SK-N-SH (cell line): ENCODE results near the gene CASP4.

Experiments used
- CHD2 ChIP-seq: fragments of 150-350 bp; IDR thresholded peaks from 2 replicates; pipeline ENCODE4 v1.6.1; 2018; ENCODE audit warnings: low read length; ENCODE audit not compliant: partially characterized antibody
- EZH2phosphoT487 ChIP-seq: fragments of 200-600 bp; sonication (generic); IDR thresholded peaks from 2 replicates; pipeline ENCODE4 v1.6.1; 2017; ENCODE audit warnings: low read depth, mixed run types, mild to moderate bottlenecking, antibody characterized with exemption, moderate library complexity, borderline replicate concordance
- FOXM1 ChIP-seq: IDR thresholded peaks from 2 replicates; pipeline ENCODE4 v1.4.0; 2012; ENCODE audit warnings: low read depth, mild to moderate bottlenecking
- GABPA ChIP-seq: IDR thresholded peaks from 2 replicates; pipeline ENCODE4 v1.4.0; 2012; ENCODE audit warnings: low read depth, mild to moderate bottlenecking
- MXI1 ChIP-seq: IDR thresholded peaks from 2 replicates; pipeline ENCODE4 v1.6.1; 2012; ENCODE audit warnings: mild to moderate bottlenecking, low read depth, low read length, improper control_type of control experiment
- NRF1 ChIP-seq: IDR thresholded peaks from 2 replicates; pipeline ENCODE4 v1.6.1; 2012; ENCODE audit warnings: low read depth, mild to moderate bottlenecking, low read length
- POLR2AphosphoS5 ChIP-seq: IDR thresholded peaks from 2 replicates; pipeline ENCODE4 v1.6.1; 2012; ENCODE audit warnings: low read depth, low read length
- RAD21 ChIP-seq: IDR thresholded peaks from 2 replicates; pipeline ENCODE4 v1.6.1; 2012; ENCODE audit warnings: mild to moderate bottlenecking, low read length
- RFX5 ChIP-seq: IDR thresholded peaks from 2 replicates; pipeline ENCODE4 v1.6.1; 2012; ENCODE audit warnings: mild to moderate bottlenecking, improper control_type of control experiment, low read length
- RXRA ChIP-seq: IDR thresholded peaks from 2 replicates; pipeline ENCODE4 v1.4.0; 2012; ENCODE audit warnings: low read depth, mild to moderate bottlenecking, borderline replicate concordance
- TF ChIP-seq, protein P1 (sequence below): fragments of 200-600 bp; sonication (generic); IDR thresholded peaks from 2 replicates; pipeline ENCODE4 v1.6.1; 2017; ENCODE audit warnings: antibody characterized with exemption, mild to moderate bottlenecking, moderate library complexity

DNA sequence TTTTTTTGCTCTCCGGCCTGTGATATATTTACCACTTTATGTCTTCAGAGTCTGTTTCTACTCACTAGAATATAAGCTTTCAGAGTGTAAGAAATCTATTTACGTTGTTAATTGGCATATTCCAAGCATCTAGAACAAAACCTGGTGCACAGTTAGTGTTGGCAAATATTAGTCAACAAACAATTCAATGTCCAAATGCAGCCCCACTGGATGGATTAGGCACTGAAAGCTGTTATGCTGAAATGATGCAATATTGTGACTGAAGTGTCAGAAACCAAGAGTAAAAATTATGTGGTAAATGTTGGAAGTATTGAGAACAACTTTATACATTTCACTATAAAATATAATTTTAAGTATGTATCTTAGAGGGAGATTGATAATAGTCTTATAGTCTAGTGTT is 24.8 kb downstream of the CASP4 start:
- TF ChIP-seq NRF1 (no peak), RFX5 (no peak), CHD2 (no peak), MXI1 (no peak), FOXM1 (no peak), GABPA (no peak), RXRA (no peak), POLR2AphosphoS5 (no peak), RAD21 (no peak), EZH2phosphoT487 (no peak)
- TF ChIP-seq, protein P1, sequence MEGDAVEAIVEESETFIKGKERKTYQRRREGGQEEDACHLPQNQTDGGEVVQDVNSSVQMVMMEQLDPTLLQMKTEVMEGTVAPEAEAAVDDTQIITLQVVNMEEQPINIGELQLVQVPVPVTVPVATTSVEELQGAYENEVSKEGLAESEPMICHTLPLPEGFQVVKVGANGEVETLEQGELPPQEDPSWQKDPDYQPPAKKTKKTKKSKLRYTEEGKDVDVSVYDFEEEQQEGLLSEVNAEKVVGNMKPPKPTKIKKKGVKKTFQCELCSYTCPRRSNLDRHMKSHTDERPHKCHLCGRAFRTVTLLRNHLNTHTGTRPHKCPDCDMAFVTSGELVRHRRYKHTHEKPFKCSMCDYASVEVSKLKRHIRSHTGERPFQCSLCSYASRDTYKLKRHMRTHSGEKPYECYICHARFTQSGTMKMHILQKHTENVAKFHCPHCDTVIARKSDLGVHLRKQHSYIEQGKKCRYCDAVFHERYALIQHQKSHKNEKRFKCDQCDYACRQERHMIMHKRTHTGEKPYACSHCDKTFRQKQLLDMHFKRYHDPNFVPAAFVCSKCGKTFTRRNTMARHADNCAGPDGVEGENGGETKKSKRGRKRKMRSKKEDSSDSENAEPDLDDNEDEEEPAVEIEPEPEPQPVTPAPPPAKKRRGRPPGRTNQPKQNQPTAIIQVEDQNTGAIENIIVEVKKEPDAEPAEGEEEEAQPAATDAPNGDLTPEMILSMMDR: no peak
